GM10266 (cell line): ENCODE measurements around the gene HTR3B.

ENCODE experiments used
- DNase-seq: peaks from one replicate; pipeline ENCODE4 v3.0.0; 2012; ENCODE audit errors: extremely low spot score
- TF ChIP-seq, protein P1 (sequence below): IDR thresholded peaks from 2 replicates; pipeline ENCODE4 v1.5.1; 2012; ENCODE audit warnings: mild to moderate bottlenecking, low read depth; ENCODE audit not compliant: control insufficient read depth, insufficient read depth; ENCODE audit errors: missing control alignments

HTR3B gene

DNA sequence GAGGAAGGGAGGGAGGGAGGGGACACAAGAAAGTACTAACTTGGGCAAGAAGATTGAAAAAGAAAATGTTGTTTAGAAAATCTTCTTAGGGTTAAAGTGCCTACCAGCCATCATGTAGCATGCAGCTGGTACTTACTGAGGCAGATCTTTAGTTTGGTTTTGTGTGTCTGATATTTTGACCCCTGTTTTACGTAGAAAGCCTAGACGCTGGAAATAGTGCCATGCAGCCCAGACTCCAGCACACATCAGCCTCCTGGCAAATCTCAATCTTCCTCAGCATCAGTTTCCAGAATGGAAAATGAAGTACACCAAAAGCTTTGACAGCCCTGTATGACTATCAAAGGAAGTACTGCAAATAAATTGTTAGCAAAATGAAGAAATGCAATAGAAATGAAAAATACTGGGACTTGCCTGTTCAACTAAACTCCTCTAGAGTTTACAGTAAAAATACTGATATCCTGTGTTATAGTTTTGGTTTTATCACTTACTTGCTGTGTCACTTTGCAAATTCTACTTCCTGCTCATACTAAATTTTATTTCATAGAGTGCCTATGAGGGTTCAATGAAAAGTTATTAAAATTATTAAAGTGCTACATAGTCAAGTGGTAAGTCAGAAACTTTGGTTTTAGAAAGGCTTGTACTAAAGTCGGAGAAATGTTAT, 36.6 kb upstream of the HTR3B start:
- TF ChIP-seq, protein P1, sequence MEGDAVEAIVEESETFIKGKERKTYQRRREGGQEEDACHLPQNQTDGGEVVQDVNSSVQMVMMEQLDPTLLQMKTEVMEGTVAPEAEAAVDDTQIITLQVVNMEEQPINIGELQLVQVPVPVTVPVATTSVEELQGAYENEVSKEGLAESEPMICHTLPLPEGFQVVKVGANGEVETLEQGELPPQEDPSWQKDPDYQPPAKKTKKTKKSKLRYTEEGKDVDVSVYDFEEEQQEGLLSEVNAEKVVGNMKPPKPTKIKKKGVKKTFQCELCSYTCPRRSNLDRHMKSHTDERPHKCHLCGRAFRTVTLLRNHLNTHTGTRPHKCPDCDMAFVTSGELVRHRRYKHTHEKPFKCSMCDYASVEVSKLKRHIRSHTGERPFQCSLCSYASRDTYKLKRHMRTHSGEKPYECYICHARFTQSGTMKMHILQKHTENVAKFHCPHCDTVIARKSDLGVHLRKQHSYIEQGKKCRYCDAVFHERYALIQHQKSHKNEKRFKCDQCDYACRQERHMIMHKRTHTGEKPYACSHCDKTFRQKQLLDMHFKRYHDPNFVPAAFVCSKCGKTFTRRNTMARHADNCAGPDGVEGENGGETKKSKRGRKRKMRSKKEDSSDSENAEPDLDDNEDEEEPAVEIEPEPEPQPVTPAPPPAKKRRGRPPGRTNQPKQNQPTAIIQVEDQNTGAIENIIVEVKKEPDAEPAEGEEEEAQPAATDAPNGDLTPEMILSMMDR = no peak
- DNase-seq = no peak

DNA sequence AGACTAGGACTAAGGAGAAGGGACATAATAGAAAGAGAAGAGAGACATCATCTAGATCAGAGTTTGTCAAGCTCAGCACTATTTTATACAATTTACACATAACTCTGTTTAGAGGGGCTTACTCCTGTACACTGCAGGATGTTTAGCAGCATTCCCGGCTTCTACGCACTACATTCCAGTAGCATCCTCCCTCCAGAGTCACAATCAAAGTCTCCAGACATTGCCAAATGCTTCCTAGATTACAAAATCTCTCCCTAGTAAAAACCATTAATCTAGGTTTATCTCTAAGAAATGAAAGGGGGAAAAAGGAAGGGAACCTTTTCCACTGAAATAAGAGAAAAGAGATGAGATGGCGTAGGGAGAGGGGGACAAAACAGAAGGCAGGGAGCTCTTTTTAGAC, 33.3 kb upstream of the HTR3B start:
- DNase-seq = no peak
- TF ChIP-seq, protein P1 = no peak

DNA sequence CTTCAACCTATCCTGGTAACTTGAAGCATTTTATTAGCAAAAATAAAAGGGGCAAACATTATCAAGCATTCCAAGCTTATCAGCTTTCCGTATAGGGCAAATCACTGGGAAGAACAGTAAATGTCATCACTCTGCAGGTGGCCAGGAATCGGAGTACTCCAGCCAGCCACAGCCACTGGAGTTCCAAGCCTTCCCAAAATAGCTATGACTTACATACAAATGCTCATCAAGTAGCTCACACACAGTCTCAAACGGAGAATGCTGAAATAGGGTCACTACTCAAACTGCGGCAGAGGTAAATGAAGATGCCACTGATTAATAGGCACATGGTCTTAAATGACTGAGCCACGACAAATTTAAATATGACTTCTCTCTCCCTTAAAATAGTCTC, 31.4 kb upstream of the HTR3B start:
- no peak for DNase-seq

DNA sequence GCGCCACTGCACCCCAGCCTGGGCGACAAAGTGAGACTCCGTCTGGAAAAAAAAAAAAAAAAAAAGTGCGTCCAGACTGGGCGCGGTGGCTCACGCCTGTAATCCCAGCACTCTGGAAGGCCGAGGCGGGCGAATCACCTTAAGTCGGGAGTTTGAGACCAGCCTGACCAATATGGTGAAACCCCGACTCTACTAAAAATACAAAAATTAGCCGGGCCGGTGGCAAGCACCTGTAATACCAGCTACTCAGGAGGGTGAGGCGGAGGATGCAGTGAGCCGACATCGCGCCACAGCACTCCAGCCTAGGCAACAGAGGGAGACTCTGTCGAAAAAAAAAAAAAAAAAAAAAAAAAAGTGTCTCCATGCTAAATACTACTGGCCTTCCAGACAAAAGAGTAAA, 30.5 kb upstream of the HTR3B start:
- DNase-seq = no peak
- TF ChIP-seq, protein P1 = no peak

More for the DNA sequence above, 31.4 kb upstream of the HTR3B start:
- TF ChIP-seq, protein P1 = no peak

DNA sequence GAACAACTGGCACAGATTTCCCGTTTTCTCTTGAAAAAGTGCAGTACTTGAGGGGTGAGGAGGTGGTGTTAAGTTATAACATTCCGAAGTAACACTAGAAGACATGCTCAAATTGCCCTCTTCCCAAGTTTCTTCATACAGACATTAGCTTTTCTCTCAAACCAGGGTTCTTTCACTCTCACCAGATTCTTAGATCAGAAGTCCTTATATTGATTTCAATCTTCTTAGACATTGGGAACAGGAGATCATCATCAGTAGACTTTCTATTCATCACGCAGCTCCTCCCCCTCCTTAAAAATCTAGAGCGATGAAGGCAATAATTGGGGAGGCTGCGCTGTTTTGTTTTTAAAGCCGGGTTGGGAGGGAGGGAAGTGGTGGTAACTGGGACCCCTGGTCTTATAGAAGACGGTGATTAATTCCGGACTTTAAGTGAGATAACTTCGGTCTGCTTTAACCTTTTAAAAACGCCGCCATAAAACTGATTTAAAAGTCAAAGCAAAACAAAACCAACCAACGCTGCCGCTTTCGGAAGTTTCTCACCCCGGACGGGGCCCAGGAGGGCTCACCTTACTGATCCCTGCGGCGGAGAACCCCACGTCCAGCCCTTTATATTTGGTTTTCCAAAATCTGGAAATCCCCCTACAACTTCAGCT, 29.9 kb upstream of the HTR3B start:
- TF ChIP-seq, protein P1 = no peak
- peak; percentile 69 for DNase-seq

DNA sequence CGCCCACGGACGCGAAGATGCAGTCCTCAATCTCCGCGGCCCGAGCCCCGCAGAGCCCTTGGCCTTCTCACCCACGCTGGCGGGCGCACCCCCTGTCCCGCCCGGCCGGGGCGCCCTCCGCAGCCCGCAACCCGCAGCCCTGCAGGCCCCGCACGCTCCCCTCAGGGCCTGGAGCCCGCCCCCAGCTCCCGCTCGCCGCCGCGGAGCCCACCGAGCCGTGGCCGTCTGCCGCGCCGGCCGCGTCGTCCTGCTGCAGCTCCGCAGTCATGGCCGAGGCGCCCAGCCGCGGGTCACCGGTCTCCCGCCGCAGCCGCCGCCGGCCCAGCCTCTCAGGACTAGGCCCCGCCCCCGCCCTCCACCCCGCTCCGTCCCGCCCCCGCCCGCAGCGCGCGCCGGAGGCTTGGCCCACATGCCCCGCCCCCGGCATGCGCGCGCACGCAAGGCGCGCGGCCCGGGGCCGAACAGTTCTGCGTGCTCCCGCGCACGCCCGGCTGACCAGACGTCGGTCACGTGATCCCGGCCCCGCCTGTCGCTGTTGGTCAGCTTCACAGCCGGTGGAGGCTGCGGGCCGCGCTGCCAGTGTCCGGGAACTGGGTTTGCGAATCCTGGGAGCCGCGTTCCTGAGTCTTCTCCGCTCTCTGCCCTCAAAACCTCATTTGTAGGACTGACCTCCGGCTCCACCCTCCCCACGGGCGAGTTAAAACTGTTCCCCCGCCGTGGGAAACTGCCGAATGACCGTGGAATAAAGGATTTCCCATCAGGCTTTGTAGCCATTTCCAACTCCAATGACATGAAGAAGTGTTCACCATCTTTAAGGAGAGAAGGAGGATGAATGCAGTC, 29.1 kb upstream of the HTR3B start, which contains the start of gene USP28:
TSS of gene USP28 (minus strand) at position 339 of the 840 bp plus-strand sequence. CDS start at position 268, 71 bp downstream.
- TF ChIP-seq, protein P1 = peak; percentile 8
- DNase-seq = peak; percentile 97
